DMS153 treated with DMSO at 0.1 percent for 48 hours (cell line): ENCODE data around the gene STPG4.
"Not testable (repeated sequence)": the region's sequence is repeated elsewhere in the genome, so short reads cannot be mapped to it uniquely, and the experiment has no call there.

Source experiments
- DNase-seq: peaks from one replicate; lab custom pipeline; 2025; ENCODE audit not compliant: unreplicated experiment; lab: John Stamatoyannopoulos, UW

Gene STPG4

DNA sequence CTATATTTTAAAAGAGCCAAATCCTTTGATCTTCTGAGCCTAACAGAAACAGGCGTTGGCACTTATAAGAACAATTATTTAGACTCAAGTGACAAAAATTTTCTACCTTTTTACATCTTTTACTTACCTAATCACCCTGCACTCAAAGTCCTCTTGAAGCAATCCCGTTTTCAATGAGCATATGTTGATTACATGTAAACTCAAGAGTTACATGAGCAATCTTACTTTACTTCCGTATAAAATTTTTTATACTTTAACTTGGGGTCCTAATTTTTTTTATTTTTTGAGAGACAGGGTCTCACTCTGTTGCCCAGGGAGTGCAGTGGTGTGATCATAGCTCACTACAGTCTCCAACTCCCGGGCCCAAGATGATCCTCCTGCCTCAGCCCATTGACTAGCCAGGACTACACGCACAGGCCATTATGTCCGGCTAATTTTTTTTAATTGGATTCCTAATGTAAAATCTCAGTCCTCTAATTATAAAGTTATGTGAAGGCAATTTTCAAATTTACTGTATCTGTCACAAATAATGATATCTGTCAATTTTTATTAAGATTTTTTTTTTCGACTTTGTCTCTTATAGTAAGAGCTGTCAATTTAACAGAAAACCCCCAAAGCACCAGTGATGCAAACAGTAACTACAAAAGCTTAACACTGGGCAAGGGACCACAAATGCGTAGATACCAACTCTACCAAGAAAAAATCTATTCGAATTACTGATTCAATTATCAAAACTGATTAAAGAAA is 19.1 kb upstream of the STPG4 start:
- DNase-seq: no peak

DNA sequence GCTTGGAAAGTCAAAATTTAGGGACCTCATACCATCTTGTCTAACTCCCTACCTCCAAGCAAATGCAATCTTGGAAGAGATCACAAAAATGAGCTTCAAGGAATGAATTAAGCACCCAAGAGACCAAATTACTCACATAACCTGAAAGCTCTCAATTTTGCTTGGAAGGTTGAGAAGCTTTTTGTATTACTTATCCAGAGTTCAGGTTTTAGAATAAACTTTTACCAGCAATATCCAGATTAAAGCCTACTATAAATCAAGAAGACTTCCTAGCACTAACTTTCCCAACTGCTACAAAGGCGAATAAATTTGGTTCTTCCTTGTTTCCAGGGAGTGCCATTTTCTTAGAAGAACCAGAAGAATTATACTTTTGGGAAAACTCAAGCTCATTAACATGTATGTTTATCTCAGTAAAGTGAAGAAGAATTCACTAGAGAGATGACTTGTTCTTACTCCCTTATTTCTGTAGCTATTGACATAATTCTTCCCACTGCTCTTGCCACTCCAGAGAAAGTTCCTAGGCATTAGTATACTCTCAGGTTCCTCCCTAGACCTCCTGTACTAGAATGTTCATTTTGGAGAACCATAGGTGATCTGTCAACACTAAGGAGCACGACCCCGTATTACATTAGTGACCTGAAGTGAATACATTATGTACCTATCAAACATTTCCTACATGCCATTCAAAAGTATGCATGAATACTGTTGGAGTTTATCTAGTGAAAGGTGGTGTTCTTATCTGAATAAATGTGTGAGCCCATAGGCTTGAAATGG is 18.0 kb upstream of the STPG4 start:
- no peak for DNase-seq

DNA sequence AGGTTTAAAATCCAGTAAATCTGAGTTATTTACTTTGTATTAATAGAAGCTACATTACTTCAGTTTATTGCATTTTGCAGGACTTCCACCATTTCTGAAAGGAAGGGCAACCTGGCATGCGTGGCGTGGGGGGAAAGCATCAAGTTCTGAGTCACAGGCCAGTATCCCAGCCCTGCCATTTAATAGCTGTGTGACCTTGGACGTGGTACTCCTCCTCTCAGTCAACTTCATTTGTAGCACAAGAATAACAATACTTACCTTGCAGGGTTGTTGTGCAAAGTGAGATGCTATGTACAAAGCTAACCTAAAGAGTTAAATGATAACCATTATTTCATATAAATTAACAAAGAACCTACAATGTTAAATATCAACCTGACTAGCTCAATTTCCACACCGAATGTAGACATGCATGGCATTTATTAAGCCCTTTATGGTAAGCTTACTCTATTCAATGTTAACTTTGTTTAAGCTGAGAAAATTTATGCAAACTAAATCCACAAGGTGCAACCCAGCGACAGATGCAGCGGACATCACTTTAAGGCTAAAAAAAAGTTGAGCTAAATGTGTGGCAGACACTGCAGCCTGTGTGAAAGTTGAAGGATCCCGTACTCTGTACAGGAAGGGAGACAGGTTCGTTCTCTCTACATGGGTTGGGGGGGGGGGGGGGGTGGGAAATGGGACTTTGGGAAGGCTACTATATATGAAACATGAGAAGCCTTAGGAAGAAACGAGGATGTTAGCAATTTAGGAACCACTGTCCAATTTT is 17.2 kb upstream of the STPG4 start:
- DNase-seq: no peak

DNA sequence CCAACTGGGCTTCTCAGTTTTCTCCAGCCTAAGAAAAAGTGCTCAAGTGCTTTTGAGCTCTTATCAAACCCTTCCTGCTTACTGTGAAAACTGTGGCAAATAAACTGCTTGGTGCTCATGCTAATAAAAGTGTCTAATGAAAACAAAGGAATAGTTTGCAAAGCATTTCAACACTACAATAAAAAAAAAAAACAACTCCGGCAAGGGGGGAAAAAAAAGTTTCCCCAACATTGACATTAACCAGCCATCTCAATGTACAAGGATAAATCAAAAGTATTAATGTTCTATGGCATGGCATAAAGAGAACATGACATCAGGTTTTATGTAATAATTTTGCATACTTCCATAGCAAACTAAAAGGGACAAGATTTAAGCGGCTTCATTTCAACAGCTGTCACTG is 14.7 kb upstream of the STPG4 start:
- no peak for DNase-seq

DNA sequence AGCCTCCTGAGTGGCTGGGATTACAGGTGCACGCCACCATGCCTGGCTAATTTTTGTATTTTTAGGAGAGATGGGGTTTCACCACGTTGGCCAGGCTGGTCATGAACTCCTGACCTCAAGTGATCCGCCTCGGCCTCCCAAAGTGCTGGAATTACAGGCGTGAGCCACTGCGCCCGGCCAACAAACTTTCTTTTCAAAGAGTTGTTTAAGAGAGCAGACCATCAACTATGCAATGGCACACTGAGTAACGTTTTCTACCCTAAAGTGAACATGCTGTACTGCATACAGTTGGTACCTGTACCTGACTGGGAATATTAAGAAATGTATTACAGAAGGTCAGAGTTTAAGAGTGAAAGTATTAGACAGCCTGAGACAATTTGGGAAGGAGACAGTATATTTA is 13.8 kb upstream of the STPG4 start:
- not testable (repeated sequence) for DNase-seq

DNA sequence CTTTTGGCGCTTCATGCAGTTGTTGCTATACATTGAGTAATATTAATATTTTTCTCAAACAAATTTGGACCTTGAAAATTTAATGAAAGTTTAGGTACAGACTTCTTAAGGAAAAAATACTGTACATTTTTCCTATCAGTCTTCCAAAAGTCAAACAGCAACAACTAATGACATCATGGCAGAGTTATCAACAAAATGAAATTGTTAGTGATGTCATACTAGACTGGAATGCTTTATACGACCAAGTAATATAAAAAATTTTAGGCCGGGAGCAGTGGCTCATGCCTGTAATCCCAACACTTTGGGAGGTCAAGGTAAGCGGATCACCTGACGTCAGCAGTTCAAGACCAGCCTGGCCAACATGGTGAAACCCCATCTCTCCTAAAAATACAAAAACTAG is 12.0 kb upstream of the STPG4 start:
- DNase-seq: no peak

DNA sequence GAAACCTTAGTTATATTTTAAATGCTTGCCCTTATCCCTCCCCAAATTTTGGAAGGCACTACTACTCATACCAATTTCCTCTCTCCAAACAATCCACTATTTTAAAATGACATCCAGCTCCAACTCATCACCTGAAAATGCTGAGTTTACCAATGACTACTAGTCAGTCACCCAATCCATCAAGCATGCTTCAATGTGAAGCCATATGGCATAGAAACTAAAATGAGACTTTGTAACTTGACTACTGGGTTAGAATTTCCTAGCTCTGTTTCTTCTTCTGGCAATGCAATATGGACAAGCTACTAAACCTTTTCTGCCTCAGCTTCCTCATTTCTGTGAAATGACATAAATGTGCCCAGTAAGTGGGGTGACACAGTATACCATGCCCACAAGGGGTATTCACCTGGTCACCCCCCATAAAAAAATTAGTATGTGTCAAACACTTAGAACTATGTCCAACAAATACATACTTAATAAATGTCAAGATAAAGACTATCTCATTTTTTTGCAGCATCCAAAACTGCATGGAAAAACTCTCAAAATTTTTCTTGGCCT is 10.0 kb upstream of the STPG4 start:
- no peak for DNase-seq

DNA sequence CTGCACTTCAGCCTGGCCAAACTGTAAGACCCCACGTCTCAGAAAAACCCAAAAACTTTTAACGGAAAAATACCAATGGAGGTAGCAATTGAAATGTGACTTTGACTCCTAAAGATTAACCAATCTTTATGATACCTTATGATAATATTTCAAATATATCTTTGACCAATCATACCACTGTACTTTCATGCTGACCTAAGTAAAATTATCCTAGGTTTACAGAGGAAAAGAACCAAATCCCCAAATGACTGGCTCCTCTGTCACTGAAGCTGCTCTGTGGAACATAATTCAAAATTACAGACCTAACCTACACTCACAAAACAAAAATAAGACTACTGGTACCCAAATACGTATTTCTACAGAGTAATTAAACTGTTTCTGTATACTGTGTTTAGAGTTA is 7.7 kb upstream of the STPG4 start:
- DNase-seq: no peak

DNA sequence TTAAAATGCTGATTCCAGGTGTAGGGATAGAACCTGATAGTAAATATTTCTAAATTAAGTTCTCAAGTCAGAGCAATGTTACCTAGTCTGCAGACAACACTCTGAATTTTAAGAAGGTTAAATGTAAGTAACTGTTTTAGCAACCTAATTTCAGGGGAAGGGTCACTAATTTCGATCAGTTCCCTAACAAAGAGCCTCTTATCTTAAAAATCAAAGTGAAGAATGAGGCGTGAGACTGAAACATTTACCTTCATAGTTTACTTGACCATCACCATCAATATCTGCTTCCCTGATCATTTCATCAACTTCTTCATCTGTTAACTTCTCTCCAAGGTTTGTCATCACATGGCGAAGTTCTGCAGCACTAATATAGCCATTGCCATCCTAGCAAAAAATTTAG is 6.4 kb upstream of the STPG4 start:
- DNase-seq: no peak

DNA sequence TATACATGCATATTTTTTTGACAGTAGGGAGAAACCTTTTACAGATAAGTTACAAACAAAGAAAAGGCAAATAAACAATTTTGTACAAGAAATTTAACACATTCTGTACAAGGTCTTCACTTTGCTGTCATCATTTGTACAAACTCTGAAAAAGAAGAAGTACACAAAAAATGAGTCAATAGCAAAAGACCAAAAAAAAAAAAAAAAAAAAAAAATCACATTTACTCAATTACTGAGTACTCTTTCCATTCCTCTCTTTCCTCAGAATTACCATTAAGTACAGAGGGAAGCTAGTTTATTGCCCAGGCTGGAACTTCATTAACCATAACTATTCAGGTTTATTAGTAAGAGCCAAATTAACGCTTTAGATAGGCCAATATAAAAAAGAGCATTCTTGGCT is 5.6 kb upstream of the STPG4 start:
- no peak for DNase-seq

DNA sequence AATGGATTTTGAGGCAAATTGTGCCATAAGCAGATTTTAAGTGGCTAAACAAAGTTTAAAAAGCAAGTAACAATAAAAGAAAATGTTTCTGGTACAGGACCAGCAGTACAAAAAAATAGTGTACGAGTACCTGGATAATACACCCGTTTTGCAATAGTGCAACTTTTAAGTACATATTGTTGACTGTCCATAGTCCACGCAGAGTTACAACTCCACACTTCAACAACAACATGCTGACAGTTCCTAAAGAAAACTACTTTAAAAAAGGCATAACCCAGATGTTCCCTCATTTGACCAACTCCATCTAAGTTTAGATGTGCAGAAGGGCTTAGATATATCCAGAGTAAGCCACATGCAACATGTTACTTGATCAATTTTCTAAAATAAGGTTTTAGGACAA is 5.1 kb upstream of the STPG4 start:
- no peak for DNase-seq

DNA sequence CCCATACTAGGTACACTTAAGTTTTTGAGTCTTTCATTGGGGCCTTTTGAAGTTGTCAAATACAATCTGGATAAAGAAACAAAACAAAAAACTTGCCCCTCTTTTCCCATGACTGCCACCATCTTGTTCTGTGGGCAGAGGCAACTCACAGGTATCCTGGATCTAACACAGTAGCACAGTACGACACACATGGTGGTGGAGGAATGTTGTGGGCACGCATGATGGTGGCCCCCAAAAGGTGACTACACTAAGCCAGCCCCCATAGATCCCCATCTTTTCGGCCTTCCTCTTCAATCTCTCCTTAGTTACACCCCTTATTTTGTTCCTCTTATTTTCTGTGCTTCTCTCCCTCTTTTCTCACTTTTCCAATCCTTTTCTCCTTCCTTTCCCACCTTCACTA is 4.5 kb upstream of the STPG4 start:
- DNase-seq: no peak

DNA sequence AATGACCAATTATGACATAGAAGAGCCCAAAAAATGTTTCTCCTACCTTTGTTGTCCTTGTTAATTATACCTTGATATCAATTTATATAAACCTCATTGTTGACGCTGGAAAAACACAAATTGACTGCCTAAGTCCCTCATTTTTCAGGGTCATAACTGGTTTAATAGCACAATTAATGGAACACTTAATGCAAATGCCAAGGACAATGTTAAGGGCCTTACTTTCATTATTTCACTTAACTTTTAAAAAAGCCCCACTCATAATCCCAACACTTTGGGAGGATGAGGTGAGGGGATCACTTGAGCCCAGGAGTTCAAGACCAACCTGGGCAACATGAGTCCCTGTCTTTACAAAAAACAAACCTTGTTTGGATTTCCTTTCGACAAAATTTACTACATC is 3.5 kb upstream of the STPG4 start:
- DNase-seq: no peak

DNA sequence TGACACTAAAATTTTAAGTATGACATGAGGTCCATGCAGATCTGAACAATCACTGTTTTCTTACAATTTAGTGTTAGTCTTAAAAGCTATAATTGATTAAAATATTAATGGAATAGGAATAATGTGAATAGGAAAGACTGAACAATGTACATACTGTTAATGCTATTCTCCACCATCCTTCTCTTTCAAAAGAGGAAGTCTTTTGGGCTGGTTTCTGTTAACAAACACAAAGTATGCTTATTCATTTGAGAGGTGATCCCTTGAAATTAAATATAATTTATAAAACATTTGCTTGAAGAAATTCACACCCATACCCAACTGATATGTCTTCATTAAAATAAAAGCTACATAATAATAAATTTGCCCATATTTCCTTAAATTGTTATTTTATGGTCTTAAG is 2.3 kb downstream of the STPG4 start:
- no peak for DNase-seq

DNA sequence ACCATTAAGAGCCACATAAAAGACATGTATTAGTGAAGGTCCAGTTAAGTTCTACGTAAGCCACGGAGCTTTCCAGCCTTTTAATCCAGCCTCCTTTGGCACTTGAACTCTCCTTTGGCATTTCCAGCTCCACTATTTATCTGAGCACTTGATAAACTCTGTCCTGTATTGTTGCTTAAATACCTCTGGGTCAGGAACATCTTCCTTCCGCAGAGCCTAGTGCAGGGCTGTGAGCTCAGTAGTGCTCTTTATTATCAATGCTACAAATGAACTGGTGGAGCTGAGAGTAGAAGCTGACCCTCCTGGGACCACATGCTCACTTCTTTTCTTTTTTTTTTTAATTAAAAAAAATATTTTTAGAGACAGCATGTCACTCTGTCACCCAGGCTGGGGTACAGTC is 4.9 kb downstream of the STPG4 start:
- no peak for DNase-seq

DNA sequence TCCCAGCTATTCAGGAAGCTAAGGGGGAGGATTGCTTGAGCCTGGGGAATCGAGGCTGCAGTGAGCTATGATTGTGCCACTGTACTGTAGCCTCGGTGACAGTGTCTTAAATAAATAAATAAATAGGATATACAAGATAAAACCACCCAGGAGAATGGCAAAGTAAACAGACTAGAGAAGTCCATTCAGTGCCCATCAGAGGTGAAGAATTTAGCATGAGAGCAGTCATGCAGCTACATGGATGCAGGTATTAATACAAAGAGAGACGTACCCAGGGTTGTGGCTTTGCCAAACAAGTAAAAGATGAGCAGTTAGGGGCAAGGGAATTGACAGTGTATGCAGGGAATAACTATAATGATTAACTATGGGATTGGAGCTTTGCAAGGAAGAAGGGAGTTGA is 8.1 kb downstream of the STPG4 start:
- no peak for DNase-seq

DNA sequence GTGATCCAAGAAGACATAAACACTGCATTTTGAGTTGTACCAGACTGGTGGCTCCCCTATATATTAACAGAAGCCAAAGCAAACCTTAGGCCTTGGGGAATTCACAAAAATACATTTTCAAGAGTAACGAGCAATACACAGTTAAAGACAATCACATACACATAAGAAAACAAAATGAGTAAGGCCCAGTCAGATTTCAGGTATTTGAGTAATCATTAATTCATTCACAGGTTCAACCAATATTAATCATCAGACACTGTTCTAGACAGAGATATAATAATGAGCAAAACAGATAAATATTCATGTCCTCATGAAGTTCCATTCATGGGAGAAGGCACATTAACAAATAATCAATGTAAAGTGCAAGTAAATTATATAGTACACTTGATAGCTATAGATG is 9.6 kb downstream of the STPG4 start:
- DNase-seq: no peak

DNA sequence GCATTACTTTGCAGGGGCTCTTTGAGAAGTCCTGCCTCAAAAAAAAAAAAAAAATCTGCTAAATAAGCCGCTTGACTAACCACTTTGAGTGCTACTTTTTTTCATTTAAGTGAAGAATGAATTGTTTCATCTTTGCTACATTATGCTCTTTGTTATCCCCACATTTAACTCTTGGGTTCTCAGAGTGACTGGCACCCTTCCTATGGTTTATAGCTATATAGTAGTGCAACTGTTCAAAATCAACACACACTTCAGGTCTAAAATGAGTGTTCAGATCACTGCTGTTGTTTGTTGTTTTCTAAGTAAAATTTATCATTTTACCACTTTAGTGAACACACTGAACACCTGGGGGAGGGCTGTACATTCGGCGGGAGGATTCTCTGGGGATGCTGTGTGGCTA is 13.6 kb downstream of the STPG4 start:
- DNase-seq: no peak

DNA sequence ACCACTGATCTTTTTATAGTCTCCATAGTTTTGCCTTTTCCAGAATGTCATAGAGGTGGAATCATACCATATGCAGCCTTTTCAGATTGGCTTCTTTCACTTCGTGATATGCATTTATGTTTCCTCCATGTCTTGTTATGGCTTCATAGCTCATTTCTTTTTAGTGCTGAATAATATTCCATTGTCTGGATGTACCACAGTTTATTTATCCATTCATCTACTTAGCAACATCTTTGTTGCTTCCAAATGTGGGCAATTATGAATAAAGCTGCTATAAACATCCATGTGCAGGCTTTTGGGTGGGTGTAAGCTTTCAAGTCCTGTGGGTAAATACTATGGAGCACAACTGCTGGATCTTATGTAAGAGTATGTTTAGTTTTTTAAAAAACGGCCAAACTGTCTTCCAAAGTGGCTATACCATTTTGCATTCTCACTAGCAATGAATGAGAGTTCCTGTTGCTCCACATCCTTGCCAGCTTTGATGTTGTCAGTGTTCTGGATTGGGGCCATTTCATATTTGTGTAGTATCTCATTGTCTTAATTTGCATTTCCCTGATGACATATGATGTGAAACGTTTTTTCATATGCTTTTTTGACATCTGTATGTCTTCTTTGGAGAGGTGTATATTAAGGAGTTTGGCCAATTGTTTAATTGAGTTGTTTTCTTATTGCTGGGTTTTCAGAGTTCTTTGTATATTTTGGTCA is 20.6 kb downstream of the STPG4 start:
- DNase-seq: no peak

DNA sequence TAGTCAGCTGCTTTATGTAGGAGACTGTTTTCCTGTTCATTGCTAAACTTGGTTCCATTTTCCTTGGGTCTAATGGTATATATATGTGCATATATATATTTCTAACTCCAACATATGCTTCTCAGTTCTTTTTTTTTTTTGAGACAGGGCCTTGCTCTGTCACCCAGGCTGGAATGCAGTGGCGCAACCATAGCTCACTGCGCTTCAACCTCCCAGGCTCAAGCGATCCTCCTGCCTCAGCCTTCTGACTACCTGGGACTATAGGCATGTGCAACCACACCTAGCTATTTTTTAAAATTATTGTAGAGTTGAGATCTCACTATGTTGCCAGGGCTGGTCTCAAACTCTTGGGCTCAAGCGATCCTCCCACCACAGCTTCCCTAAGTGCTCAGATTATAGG is 22.1 kb downstream of the STPG4 start:
- no peak for DNase-seq

DNA sequence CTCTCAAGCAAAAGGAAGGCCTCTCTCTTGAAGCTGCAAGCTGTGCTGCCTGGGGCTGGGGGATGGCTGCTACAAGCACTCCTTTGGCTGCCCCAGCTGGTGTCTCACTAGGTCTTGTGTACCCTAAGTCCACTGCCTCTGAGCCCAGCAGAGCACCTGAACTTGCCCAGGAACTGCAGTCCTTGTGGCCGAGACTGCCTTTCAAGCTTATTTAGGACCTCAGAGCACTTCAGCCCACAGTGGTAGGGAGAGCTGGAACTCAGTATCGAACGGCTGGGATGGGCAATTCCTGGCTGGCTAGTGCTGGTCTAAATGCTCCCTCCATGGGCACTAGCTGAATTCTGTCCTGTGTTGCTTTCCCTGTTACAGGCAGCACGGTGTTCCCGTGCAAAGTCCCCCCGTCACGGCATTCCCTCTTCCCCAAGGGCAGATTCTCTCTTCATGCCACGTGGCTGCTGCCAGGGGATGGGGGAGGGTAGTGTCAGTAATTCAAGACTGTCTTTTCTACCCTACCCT is 25.9 kb downstream of the STPG4 start:
- no peak for DNase-seq
